Sigmoid colon (tissue), 3 donors: ENCODE measurements around the gene UTP4.

Experiments used
- POLR2A ChIP-seq, 2 donors: fragments of 450-650 bp; IDR thresholded peaks; one replicate each; pipeline ENCODE4 v1.6.1; 2016; ENCODE audit warnings: antibody characterized with exemption in 2 of 2, mild to moderate bottlenecking in 2 of 2, moderate library complexity in 2 of 2
- TF ChIP-seq, protein P1 (sequence below), 4 experiments: fragments of 450-650 bp in 3 of 4; fragments of 200-600 bp in 1 of 4; IDR thresholded peaks; one replicate each; pipeline ENCODE4 v1.5.1; 2016 to 2019; ENCODE audit warnings: antibody characterized with exemption in 4 of 4, mild to moderate bottlenecking in 3 of 4, moderate library complexity in 2 of 4

DNA sequence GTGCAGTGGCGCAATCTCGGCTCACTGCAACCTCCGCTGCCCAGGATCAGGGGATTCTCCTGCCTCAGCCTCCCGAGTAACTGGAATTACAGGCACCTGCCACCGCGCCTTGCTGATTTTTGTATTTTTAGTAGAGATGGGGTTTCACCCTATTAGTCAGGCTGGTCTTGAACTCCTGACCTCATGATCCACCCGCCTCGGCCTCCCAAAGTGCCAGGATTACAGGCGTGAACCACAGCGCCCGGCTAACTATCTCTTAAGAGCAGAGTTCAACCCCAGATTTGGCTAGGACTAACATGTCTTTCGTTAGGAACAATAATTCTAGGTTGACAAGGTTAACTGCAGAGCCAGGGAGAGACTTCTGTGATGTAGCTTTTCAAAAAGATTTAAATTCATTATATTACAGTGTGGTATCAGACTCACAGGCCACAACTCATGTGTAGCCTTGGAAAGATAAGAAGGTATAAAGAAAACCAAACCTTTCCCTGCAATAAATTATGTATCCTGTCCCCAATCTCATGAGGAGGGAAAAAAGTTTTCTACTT, 4.4 kb upstream of the UTP4 start:
- TF ChIP-seq, protein P1, sequence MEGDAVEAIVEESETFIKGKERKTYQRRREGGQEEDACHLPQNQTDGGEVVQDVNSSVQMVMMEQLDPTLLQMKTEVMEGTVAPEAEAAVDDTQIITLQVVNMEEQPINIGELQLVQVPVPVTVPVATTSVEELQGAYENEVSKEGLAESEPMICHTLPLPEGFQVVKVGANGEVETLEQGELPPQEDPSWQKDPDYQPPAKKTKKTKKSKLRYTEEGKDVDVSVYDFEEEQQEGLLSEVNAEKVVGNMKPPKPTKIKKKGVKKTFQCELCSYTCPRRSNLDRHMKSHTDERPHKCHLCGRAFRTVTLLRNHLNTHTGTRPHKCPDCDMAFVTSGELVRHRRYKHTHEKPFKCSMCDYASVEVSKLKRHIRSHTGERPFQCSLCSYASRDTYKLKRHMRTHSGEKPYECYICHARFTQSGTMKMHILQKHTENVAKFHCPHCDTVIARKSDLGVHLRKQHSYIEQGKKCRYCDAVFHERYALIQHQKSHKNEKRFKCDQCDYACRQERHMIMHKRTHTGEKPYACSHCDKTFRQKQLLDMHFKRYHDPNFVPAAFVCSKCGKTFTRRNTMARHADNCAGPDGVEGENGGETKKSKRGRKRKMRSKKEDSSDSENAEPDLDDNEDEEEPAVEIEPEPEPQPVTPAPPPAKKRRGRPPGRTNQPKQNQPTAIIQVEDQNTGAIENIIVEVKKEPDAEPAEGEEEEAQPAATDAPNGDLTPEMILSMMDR (IDR thresholded peaks at IDR 0.05): no peak
- TF ChIP-seq POLR2A (IDR thresholded peaks at IDR 0.05): no peak
